ENCODE measurements around the gene RGP1. TPM values are rescaled to one million over a fixed set of nuclear protein-coding genes. Genes with fewer than 3 reads are reported as not detected.

Gene RGP1
- total and polyA plus RNA-seq, 9 of the 15 experiments (the other 6 are each of a cell fraction or from before 2014, with no cell fraction given), result 0.42 to 13.8 (median 6.7) TPM

DNA sequence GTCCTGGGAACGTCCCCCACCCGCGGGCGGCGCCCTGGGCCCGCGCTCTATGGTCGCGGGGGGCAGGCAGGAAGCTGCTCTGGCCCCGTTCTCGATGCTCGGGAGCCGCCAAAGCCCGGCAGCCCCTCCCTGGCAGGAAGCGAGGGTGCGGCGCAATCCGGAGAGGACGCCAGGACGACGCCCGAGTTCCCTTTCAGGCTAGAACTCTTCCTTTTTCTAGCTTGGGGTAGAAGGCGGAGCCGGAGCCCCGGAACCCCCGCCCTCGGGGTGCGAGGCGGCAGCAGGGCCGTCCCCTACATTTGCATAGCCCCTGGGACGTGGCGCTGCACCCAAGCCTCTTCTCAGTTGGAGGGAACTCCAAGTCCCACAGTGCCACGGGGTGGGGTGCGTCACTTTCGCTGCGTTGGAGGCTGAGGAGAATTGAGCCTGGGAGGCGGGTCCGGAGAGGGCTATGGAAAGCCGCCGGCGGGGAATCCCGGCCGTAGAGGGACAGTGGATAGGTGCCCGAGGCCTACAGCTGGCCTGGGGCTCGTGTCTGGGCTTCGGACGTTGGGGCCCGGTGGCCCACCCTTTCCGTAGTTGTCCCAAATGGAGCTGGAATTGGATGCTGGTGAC is 16.8 kb upstream of the RGP1 start, which contains the start of the genes CREB3 and TLN1 (continued):
- TF ChIP-seq RBBP5 (IDR thresholded peaks at IDR 0.05; ENCODE audit: borderline replicate concordance, insufficient read depth, low read length, poor library complexity, severe bottlenecking), result peak; percentile 37
- TF ChIP-seq ZNF79 (CRISPR knock-in tag; IDR thresholded peaks at IDR 0.05; ENCODE audit: low read depth), result no peak
- TF ChIP-seq, protein P1, sequence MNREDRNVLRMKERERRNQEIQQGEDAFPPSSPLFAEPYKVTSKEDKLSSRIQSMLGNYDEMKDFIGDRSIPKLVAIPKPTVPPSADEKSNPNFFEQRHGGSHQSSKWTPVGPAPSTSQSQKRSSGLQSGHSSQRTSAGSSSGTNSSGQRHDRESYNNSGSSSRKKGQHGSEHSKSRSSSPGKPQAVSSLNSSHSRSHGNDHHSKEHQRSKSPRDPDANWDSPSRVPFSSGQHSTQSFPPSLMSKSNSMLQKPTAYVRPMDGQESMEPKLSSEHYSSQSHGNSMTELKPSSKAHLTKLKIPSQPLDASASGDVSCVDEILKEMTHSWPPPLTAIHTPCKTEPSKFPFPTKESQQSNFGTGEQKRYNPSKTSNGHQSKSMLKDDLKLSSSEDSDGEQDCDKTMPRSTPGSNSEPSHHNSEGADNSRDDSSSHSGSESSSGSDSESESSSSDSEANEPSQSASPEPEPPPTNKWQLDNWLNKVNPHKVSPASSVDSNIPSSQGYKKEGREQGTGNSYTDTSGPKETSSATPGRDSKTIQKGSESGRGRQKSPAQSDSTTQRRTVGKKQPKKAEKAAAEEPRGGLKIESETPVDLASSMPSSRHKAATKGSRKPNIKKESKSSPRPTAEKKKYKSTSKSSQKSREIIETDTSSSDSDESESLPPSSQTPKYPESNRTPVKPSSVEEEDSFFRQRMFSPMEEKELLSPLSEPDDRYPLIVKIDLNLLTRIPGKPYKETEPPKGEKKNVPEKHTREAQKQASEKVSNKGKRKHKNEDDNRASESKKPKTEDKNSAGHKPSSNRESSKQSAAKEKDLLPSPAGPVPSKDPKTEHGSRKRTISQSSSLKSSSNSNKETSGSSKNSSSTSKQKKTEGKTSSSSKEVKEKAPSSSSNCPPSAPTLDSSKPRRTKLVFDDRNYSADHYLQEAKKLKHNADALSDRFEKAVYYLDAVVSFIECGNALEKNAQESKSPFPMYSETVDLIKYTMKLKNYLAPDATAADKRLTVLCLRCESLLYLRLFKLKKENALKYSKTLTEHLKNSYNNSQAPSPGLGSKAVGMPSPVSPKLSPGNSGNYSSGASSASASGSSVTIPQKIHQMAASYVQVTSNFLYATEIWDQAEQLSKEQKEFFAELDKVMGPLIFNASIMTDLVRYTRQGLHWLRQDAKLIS (CRISPR knock-in tag; IDR thresholded peaks at IDR 0.05), result 0 out of 2 replicates have a peak, but pooled peaks have one; percentile 51
- TF ChIP-seq, protein P2, sequence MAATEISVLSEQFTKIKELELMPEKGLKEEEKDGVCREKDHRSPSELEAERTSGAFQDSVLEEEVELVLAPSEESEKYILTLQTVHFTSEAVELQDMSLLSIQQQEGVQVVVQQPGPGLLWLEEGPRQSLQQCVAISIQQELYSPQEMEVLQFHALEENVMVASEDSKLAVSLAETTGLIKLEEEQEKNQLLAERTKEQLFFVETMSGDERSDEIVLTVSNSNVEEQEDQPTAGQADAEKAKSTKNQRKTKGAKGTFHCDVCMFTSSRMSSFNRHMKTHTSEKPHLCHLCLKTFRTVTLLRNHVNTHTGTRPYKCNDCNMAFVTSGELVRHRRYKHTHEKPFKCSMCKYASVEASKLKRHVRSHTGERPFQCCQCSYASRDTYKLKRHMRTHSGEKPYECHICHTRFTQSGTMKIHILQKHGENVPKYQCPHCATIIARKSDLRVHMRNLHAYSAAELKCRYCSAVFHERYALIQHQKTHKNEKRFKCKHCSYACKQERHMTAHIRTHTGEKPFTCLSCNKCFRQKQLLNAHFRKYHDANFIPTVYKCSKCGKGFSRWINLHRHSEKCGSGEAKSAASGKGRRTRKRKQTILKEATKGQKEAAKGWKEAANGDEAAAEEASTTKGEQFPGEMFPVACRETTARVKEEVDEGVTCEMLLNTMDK (IDR thresholded peaks at IDR 0.05; ENCODE audit: borderline replicate concordance, insufficient read depth, low read depth, low read length, poor library complexity, severe bottlenecking), result peak; percentile 88
- TF ChIP-seq GATAD2A (IDR thresholded peaks at IDR 0.05), result peak; percentile 80
- TF ChIP-seq, protein P3, sequence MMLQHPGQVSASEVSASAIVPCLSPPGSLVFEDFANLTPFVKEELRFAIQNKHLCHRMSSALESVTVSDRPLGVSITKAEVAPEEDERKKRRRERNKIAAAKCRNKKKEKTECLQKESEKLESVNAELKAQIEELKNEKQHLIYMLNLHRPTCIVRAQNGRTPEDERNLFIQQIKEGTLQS (IDR thresholded peaks at IDR 0.05), result peak; percentile 35; the same call in 1 of the 2 replicates
- TF ChIP-seq, protein P3 (CRISPR knock-in tag; conservative IDR thresholded peaks at IDR 0.05), result no peak
- TF ChIP-seq DMBX1 (CRISPR knock-in tag; IDR thresholded peaks at IDR 0.05; ENCODE audit: borderline replicate concordance), result no peak
- TF ChIP-seq RNF2 (IDR thresholded peaks at IDR 0.05), result peak; percentile 61; the same call in 1 of the 2 replicates
- TF ChIP-seq, protein P4, sequence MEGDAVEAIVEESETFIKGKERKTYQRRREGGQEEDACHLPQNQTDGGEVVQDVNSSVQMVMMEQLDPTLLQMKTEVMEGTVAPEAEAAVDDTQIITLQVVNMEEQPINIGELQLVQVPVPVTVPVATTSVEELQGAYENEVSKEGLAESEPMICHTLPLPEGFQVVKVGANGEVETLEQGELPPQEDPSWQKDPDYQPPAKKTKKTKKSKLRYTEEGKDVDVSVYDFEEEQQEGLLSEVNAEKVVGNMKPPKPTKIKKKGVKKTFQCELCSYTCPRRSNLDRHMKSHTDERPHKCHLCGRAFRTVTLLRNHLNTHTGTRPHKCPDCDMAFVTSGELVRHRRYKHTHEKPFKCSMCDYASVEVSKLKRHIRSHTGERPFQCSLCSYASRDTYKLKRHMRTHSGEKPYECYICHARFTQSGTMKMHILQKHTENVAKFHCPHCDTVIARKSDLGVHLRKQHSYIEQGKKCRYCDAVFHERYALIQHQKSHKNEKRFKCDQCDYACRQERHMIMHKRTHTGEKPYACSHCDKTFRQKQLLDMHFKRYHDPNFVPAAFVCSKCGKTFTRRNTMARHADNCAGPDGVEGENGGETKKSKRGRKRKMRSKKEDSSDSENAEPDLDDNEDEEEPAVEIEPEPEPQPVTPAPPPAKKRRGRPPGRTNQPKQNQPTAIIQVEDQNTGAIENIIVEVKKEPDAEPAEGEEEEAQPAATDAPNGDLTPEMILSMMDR (IDR thresholded peaks at IDR 0.05 in 2 of 3, conservative IDR thresholded peaks at IDR 0.05 in 1 of 3; ENCODE audit: insufficient read depth in 2 of 3, low read depth in 1 of 3, low read length in 3 of 3), result peak; percentile 15 to 31 (median 15); a peak in 1 of 6 replicates
- TF ChIP-seq SMAD2 (IDR thresholded peaks at IDR 0.05; ENCODE audit: low read depth, low read length), result no peak
- peak in 1 of 2 experiments; percentile 24; a peak in 1 of 4 replicates for TF ChIP-seq NONO (IDR thresholded peaks at IDR 0.05; ENCODE audit: low read depth in 2 of 2, low read length in 1 of 2)
- peak; percentile 68; the same call in 1 of the 2 replicates for TF ChIP-seq SPI1 (IDR thresholded peaks at IDR 0.05; ENCODE audit: borderline replicate concordance, low read depth, low read length)
- TF ChIP-seq, protein P5, sequence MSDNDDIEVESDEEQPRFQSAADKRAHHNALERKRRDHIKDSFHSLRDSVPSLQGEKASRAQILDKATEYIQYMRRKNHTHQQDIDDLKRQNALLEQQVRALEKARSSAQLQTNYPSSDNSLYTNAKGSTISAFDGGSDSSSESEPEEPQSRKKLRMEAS (CRISPR knock-in tag; IDR thresholded peaks at IDR 0.05), result peak; percentile 45; the same call in 1 of the 2 replicates
- TF ChIP-seq SAP30 (IDR thresholded peaks at IDR 0.05; ENCODE audit: borderline replicate concordance, insufficient read depth, low read depth, low read length, poor library complexity, severe bottlenecking), result peak; percentile 68
